Hindlimb muscle (tissue), 1 donor: ENCODE measurements around the gene SMNDC1. TPM values are rescaled to one million over a fixed set of nuclear protein-coding genes. Genes with fewer than 3 reads are reported as not detected.
A peak's percentile ranks its signal among the peaks of the same experiment; 100 is the strongest.
"Not testable (repeated sequence)": the region's sequence is repeated elsewhere in the genome, so short reads cannot be mapped to it uniquely, and the experiment has no call there.

ENCODE experiments used
- DNase-seq: peaks from one replicate; pipeline ENCODE4 v3.0.0-alpha.2; 2013
- polyA plus RNA-seq: library from polyadenylated mRNA; unstranded; fragments of 120-200 nt; gene quantifications from one replicate; pipeline ENCODE4 v1.2.1, GENCODE V29; 2013; ENCODE audit not compliant: insufficient read length

SMNDC1 gene
- polyA plus RNA-seq, 1 donor = 33.9 TPM

DNA sequence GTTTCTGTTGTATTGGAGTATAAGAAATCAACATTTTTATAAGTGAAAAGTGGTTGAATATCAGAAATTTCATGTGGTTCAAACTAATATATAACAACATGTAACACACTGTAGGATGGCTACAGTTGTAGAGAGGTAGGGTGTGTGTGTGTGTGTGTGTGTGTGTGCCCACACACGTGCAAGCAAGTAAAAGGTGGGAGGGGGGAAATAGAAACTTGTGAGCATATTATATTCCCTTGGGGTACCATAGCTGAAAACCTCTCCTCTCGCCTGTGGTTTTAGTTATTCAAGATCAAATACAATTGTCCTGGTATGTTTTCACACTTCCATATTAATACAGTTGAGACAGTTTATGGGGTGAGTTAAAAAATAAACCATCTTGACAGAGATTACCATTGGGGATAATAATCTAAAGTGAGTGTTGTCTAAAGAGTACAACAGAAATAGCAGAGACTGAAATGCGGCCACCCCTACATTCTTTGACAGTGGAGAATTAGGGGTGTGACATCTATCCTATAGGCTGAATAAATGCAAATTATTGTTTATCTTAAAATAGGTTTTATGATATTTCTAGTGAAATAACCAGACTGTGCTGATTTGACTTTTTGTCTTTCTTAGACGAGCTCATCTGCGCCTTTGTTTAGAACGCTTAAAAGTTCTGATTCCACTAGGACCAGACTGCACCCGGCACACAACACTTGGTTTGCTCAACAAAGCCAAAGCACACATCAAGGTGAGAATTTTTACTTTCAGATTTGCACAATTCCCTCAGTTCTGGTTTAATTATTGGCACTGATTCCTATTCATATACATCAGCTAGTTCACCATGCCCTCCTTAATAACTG, 25.9 kb downstream of the SMNDC1 start:
- no peak for DNase-seq

DNA sequence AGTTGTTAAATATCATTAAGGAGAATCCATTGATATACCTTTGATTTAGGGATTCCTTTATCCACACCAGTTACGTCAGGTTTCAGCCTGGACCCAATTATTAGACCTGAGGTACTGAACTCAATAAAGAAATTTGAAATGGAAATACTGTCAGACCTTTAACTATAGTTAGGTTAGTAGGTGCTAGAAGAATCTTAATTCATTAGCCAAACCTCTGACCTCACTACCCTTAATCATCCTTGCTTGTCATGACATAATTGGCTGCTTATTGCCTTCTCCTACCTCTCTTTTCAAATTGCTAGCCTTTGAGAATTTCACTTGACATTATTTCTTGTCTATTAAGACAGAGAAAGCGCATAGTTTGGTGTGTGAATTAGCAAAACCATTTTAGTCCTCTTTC, 27.1 kb downstream of the SMNDC1 start:
- DNase-seq = no peak

DNA sequence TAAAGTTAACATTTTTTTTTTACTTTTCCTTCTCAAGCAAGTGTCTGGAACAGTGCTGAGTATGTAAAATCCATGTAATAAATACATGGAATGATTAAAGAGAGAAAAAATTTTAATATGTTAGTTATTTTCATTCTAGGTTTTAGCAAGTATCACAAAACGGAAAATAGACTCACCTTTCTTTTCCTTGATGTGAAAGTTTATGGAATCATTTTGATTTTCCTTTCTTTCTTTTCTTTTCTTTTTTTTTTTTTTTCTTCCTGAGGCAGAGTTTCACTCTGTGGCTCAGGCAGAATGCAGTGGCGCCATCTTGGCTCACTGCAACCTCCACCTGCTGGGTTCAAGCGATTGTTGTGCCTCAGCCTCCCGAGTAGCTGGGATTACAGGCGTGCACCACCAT, 28.1 kb downstream of the SMNDC1 start:
- no peak for DNase-seq

DNA sequence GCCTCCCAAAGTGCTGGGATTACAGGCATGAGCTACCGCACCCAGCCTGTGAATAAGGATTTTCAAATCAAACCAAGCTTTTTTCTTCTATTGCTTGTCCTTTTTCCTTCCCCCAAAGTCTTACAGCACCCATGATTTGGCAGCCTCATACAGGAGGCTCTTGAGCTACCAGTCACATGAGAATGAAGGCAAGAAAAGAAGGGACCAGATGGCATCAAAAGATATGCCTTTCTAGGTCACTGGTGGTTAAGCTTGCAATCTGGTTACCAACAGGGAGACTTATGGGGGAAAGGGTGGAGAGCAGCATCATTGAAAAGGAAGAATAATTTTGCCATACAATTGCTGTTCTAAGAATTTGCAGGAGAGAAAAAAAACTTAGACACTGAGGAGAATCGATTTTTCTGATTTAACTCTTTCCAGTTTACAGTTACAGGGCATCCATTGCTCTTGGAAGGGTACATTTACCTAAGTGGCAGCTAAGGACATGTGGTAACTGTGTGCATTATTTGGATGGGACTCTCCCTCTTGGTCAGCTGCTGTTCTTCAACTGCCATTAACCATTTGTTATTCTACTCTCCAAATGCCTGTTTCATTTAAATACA, 29.5 kb downstream of the SMNDC1 start:
- no peak for DNase-seq

DNA sequence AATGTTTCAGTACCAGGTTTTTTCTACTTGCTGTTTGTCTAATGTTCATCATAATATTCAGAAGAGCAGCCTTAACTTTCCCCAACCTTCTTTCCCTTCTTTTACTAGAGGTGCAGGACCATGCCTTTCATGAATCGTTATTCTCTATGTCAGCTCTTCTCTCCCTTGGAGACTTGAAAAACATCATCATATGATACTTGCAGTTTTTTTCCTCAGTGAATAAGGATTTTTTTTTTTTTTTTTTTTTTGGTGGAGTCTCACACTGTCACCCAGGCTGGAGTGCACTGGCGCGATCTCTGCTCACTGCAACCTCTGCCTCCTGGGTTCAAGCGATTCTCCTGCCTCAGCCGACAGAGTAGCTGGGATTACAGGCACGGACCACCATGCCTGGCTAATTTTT, 30.1 kb downstream of the SMNDC1 start:
- no peak for DNase-seq

DNA sequence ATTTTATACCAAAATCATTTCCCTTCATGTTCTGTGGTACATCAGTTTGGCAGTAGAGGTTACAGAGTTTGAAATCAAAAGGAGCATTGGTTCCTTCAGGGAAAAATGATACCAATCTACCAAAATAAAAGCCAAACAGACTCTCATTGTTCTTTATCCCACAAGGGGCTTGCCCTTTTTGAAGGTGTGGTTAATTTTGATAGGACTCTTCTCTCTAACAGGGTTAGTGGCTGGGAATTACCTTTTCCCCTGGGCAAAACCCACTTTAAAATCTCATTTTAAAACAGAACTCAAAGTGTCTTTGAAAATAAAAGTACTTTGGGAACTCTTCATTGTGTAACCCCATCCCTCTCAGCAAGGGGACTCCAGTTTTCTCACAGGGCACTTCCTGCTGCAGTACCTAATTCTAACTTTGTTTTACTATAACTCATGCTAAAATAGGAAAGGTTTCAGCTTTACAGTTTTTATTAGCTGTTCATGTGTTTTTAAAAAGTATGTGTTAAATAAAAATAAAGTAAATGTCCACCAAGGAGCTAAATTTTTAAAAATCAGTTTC, 30.6 kb downstream of the SMNDC1 start:
- DNase-seq = no peak

DNA sequence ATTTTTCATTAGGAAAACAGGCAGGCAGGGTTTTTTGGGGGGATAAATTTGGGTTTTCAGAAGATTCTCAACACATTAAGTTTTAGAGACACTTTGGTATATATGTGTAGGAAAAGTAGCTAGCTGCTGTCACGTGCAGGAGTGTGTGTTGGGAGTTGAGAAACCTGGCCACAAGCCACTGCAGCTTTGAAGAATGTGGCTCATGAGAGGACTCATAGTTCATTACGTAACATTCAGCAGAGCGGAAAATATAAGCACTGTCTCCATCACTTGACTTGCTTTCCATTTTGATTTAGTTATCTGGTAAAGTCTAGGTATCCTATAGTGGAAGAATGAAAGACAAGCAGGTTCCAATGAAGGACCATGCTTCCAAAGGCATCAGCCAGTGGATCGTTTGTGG, 31.2 kb downstream of the SMNDC1 start:
- DNase-seq = peak; percentile 62

DNA sequence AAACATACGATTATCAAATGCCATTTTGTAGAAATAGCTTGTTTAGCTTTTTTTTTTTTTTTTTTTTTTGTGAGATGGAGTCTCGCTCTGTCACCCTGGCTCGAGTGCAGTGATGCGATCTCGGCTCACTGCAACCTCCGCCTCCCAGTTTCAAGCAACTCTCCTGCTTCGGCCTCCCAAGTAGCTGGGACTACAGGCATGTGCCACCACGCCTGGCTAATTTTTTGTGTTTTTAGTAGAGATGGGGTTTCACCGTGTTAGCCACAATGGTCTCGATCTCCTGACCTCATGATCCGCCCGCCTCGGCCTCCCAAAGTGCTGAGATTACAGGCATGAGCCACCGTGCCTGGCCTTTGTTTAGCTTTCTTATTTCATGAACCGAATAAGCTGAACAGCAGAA, 31.7 kb downstream of the SMNDC1 start:
- DNase-seq = not testable (repeated sequence)

DNA sequence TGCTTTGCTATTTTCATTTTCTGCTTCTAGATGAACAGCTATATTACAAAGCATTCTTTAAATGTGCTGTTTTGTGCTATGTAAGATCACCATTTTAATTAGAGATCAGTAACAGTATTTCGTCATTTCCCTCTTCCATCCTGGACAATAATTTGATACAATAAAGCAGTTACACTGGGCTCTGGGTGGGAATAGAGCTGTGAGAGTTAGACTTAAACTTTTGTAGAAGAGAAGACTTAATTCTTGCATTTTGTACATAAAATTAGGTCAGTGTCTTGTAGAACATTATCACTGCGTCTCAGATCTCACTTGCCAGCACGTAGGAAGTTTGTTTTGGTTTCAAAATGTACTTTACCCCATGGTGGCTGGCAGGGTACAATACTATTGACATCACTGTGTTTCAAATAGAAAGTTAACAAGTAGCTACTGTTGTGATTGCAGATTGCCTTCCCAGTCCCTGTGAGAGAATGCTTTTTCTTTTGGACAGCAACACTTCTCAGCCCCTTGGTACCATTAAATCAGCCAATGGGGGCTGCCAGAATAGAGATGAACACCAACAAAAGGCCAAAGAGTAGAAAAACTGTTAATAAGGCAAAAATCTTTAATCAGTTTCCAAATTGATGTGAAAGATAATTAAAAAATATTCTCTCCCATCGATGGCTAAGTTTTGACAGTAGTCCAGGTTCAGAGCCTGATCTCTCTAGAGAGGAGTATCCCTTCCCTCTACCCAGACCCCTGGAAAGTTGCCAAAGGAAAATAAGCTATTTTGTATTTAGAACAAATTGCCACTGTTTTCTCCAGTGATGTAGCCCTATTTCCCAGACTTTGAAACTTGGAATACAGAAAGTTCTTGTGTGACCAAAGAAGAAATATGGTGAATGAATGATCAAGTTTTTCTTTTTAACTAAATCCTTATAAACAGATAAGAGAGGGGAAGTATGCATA, 35.1 kb downstream of the SMNDC1 start:
- DNase-seq = no peak

DNA sequence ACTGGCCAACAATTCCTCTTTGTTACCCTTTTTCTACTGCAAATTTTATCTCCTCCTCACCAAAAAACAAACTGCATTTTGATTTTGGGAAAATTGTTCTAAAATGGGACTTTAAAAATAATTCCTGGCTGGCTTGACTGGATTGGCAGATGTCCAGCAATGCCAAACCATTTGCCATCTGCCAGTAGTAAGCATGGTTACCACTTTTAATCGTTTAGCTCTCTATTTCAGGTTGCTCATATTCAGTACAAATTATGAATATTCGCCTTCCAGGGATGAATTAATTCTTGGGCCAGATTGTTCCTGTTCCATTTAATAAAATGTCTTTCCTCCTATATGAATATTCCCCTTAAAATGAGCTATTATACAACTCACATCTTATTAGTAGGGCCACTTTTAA, 35.7 kb downstream of the SMNDC1 start:
- no peak for DNase-seq

DNA sequence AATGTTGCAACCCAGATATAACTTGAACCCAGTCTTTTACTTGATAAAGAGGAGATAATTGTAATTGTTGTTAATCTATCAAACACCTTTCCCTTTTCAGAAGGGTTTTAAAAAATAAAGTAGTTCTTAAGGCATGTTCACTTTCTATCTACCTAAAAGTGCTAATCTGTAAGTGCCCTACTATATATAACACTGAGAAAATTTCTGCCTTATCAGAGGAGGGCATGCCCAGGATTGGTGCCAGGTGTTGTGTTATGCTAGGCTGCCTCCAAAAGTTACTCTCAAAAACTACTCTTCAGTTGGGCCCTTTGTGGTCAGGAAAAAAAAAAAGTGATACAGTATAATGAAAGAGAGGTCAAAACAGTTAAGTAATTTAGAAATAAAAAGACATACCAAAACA, 36.3 kb downstream of the SMNDC1 start:
- no peak for DNase-seq

DNA sequence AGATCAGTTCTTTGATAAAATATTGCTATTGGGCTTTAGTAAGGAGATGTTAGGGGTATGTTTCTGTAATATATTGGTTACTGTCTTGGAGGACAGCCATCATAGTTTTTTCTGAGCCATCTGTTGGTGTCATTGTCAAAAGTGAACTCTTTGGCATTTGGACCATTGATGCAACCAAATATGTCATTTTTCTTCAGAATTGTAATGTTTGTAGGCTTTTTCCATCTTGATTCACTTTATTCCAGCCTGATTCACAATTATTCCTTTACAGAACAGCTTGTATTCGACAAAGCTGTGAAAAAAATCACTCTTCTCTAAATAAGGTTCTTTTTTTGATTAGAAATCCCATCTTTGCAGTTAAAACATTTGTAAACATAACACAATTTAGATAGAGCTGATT, 37.4 kb downstream of the SMNDC1 start:
- no peak for DNase-seq

DNA sequence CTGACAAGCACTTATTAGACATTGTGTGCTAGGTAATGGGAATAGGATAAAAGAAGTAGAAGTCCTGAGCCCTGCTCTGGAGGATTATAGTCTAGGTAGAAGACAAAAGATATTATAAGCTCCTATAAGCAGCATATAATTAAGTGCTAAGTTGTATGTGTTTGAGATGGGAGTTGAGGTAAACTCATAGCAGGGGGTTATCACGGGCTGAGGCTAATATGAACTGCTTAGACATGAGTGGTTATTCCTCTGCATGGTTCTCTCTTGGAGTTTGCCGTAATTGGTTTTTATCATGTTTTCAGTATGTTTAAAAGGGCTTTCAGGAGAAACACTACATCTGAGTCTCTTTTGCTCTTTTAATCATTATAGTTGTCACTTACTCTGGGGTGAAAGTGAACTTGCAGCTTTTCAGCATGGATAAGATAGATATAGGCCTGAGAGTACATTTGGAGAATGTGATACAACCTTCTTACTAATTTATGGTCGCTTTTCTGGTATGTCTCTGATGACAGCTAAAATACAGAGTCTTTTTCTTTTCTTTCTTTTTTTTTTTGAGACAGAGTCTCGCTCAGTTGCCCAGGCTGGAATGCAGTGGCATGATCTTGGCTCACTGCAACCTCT, 39.0 kb downstream of the SMNDC1 start:
- DNase-seq = no peak

DNA sequence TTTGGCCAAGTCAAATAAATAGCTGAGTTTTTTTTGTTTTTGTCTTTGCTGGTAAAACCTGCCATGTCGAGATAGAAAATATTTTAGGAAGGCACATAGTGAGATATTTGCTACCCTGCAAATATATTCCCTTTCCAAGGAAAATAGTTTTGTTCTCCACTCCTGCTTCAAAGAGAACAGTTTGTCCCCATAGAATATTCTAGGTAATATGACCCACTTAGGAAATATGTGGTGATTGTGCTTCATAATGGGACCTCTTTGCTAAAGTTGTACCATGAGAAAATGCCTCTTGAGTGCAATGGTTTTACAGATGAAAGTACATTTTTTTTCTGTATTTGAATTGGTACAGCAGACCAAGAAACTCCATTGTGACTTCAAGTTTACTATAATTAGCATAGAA, 41.6 kb downstream of the SMNDC1 start:
- DNase-seq = no peak

DNA sequence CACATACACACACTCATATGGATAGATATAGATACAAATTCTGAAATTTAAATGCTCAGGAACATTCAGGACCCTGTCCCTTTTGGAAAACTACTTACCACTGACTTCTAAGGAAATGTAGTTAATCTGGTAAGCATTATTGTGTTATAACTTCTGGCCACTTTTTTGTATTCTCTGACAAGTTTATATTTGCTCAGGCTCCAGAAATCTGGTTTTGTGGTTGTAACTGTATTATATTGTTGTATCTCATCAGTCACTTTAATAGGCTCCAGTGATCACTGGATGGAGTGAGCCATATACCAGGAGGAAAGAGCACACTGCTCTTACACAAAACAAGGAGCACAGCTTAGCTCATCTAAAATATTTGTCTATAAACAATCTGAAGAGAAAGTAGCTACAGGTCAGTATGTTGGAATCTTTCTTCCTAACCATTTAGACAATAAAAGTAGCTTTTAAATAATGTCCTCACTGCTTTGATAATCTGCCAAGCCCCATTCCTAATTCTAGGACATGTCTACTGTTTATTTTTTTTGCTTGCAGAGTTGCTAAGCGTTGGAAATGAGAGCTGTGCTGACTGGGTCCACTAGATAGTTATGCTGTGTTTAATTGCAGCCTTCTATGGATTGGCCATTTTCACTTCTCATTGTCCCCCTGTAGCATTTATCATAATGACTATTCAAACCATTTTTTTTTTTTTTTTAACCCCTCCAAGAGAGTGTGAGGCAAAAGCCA, 43.8 kb downstream of the SMNDC1 start:
- no peak for DNase-seq

DNA sequence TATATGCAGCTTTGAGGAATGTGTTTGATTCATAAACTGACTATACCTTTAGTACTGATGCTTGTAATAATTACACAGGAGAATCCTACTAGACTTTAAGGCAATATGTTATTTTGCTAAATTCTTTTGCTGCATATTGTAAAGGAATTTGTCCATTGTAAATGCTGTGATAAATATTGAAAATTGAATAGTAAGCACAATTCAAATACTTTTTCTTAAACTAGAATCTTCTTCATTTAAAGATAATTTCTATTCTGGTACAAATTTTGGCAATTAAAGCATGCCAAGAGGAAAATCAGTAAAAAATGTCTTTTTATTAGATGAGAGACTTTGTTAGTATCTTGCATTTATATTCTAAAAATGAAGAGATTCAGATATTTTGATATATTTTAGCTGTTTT, 45.4 kb downstream of the SMNDC1 start:
- DNase-seq = no peak

DNA sequence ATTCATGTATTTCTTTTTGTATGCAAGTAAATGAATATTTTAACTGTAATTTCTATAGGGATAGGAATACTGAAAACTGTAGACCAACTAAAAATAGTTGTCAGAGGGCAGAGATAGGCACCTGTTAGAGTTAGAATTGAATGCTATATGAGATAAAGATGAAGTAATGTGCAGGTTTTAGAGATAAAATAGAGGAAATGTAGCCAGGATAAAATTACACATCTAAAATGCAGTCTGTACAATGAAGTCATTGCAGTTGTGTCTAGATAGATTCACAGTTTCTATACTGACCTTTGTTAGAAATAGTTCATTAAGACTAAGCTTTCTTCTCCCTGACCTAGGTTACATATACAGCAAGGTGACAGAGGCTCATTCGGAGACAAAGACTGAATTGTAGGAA, 46.2 kb downstream of the SMNDC1 start:
- no peak for DNase-seq

DNA sequence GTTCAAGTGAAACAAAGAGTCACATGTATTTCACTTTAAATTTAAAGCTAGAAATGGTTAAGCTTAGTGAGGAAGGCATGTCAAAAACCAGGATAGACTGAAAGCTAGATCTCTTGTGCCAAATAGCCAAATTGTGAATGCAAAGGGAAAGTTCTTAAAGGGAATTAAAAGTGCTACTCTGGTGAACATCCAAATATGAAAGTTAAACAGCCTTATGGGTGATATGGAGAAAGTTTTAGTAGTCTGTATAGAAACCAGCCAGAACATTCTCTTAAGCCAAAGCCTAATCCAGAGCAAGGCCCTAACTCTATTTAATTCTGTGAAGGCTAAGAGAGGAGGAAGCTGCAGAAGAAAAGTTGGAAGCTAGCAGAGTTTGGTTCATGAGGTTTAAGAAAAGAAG, 50.3 kb downstream of the SMNDC1 start:
- DNase-seq = no peak

DNA sequence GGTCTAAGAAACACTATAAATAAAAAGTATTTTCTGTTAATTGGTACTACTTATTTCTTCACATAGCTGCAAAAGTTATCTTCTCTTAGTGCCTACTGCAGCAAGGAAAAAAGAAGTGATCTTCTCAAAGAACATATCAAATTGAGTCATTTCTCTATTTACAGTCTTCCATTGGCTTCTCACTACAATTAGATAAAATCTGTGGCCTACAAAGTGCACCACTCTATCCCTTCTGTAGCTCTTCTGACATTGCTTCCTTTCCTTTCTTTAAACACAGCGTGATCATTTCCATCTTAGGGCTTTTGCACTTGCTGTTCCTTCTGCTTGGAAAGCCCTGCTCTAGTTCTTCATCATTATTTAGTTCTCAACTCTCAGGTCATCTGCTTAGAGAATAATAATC, 52.6 kb downstream of the SMNDC1 start:
- DNase-seq = no peak

DNA sequence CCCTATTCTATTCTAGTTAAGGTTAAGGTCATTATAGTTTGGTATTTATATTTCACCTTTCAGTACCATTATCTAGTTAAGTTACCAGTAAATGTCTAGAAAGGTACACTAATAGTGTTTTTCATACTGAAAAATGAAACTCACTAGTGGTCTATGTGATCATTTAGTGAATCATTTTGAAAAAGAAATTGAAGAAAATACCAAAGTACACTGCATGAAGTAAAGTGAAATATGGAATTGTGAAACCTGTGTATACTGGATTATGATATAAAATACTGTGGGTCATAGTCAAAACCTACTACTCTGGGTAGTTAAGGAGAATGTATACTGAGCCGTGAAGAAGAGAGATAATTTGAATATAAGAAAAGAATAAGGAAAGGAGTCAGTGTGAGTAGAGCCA, 53.3 kb downstream of the SMNDC1 start:
- DNase-seq = not testable (repeated sequence)

DNA sequence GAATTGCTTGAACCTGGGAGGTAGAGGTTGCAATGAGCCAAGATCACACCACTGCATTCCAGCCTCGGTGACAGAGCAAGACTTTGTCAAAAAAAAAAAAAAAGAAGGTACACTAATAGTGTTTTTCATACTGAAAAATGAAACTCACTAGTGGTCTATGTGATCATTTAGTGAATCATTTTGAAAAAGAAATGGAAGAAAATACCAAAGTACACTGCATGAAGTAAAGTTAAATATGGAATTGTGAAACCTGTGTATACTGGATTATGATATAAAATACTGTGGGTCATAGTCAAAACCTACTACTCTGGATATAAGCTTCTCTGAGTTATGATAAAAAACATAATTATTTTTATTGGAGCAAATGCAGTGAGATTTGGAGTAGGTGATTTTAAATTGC, 55.2 kb downstream of the SMNDC1 start:
- not testable (repeated sequence) for DNase-seq

DNA sequence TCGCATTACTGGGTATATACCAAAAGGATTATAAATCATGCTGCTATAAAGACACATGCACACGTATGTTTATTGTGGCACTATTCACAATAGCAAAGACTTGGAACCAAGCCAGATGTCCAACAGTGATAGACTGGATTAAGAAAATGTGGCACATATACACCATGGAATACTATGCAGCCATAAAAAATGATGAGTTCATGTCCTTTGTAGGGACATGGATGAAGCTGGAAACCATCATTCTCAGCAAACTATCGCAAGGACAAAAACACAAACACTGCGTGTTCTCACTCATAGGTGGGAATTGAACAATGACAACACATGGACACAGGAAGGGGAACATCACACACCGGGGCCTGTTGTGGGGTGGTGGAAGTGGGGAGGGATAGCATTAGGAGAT, 56.9 kb downstream of the SMNDC1 start:
- not testable (repeated sequence) for DNase-seq
